Activated CD4-positive, alpha-beta memory T cell treated with anti-CD3 and anti-CD28 coated beads, Interleukin-2, amount 10 ng/mL, durations not matched to agents 7 days and 5 days (primary cell): Measurements from ENCODE around the gene GSTM3. TPM values are rescaled to one million over a fixed set of nuclear protein-coding genes. Genes with fewer than 3 reads are reported as not detected.
"Not testable (repeated sequence)": the region's sequence is repeated elsewhere in the genome, so short reads cannot be mapped to it uniquely, and the experiment has no call there.

Experiments used
- CTCF ChIA-PET: fragments of 350-600 bp; sonication (Branson Sonifier 250); formaldehyde crosslinking; loops from one replicate; lab custom pipeline; 2021; ENCODE audit warnings: antibody characterized with exemption, inconsistent platforms; lab: Charles Lee
- POLR2A ChIA-PET: fragments of 350-600 bp; sonication (Branson Sonifier 250); formaldehyde crosslinking; loops from one replicate; lab custom pipeline; 2021; ENCODE audit warnings: antibody characterized with exemption; lab: Charles Lee
- DNase-seq: peaks from one replicate; pipeline ENCODE4 v3.0.0-alpha.2; 2020
- H3K27ac Mint-ChIP-seq: one replicate; pipeline ENCODE4 v1.8.0; 2021; ENCODE audit warnings: mild to moderate bottlenecking, mixed read lengths
- H3K27me3 Mint-ChIP-seq: one replicate; pipeline ENCODE4 v1.8.0; 2021; ENCODE audit warnings: mixed read lengths
- H3K36me3 Mint-ChIP-seq: one replicate; pipeline ENCODE4 v1.8.0; 2021; ENCODE audit warnings: low read depth, mixed read lengths
- H3K4me1 Mint-ChIP-seq: one replicate; pipeline ENCODE4 v1.8.0; 2021; ENCODE audit warnings: mixed read lengths
- H3K4me3 Mint-ChIP-seq: one replicate; pipeline ENCODE4 v1.8.0; 2021; ENCODE audit warnings: mild to moderate bottlenecking, mixed read lengths
- H3K9me3 Mint-ChIP-seq: one replicate; pipeline ENCODE4 v1.8.0; 2021; ENCODE audit warnings: mixed read lengths
- total RNA-seq, 2 experiments: library from RNA; stranded (reverse); gene quantifications; one replicate each; pipeline ENCODE4 v1.2.3, GENCODE V29; 2021

GSTM3 gene
- total RNA-seq, 2 experiments from 2014 or later, result 0.23 to 0.95 TPM

DNA sequence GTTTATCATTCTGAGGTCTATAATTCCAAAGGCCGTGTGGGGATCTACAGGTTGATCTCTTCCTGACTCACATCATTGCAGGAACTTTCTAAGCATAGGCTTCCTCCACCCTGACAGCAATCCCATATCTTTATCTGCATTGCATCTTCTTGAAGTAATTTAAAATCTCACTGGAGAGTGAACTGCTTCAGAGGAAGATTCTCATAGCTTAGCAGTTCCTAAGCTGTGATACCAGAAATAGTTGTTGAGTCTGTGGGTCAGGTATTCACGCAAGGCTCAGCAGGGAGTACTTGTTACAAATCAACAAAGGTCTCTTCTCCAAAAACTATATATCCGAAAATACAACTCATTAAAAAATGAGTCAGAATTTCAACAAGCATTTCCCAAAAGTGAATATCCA, 45.7 kb downstream of the GSTM3 start:
- H3K36me3 Mint-ChIP-seq, H3K9me3 Mint-ChIP-seq, H3K4me1 Mint-ChIP-seq, POLR2A ChIA-PET, CTCF ChIA-PET, DNase-seq, H3K27me3 Mint-ChIP-seq, H3K27ac Mint-ChIP-seq, H3K4me3 Mint-ChIP-seq: not testable (repeated sequence)

DNA sequence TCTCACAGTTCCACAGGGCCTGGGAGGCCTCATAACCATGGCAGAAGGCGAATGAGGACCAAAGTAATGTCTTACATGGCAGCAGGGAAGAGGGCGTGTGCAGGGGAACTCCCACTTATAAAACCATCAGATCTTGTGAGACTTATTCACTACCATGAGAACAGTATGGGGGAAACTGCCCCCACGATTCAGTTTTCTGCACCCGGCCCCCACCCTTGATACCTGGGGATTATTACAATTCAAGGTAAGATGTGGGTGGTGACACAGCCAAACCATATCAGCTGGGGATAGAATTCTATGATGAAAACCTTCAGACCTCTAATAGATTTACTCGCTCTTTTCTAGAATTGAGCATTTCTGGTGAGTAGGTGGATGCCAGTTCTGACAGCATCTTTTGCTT, 46.4 kb downstream of the GSTM3 start:
- H3K27me3 Mint-ChIP-seq, H3K4me1 Mint-ChIP-seq, H3K4me3 Mint-ChIP-seq, H3K27ac Mint-ChIP-seq, H3K9me3 Mint-ChIP-seq, POLR2A ChIA-PET, DNase-seq, CTCF ChIA-PET, H3K36me3 Mint-ChIP-seq: not testable (repeated sequence)

DNA sequence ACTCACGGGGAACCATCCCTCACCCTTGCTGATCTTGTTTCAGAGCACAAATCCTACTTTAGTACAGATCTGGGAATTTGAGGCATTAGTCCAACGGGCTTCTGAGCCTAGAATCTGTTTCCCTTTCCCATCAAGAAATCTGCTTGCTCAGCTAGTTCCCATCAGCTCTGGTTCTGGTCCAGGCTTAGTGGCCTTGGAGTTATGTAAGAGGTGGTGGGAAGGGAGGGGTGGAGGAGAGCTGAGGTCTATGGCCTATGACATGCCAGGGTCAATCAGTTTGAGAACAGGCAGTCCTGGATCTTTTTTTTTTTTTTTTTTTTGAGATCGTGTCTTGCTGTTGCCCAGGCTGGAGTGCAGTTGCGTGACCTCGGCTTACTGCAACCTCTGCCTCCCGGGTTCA, 49.1 kb downstream of the GSTM3 start:
- ChIA-PET POLR2A (no interaction called here), CTCF (no interaction called here)
- no peaks in the 10 kb centered on the region for H3K4me1 Mint-ChIP-seq
- H3K9me3 Mint-ChIP-seq, result no peaks in the 10 kb centered on the region
- no peaks in the 10 kb centered on the region for H3K36me3 Mint-ChIP-seq
- no peaks in the 10 kb centered on the region for H3K27me3 Mint-ChIP-seq
- no peak overlapping the region for H3K4me3 Mint-ChIP-seq
- DNase-seq, result no peak
- no peak overlapping the region for H3K27ac Mint-ChIP-seq

DNA sequence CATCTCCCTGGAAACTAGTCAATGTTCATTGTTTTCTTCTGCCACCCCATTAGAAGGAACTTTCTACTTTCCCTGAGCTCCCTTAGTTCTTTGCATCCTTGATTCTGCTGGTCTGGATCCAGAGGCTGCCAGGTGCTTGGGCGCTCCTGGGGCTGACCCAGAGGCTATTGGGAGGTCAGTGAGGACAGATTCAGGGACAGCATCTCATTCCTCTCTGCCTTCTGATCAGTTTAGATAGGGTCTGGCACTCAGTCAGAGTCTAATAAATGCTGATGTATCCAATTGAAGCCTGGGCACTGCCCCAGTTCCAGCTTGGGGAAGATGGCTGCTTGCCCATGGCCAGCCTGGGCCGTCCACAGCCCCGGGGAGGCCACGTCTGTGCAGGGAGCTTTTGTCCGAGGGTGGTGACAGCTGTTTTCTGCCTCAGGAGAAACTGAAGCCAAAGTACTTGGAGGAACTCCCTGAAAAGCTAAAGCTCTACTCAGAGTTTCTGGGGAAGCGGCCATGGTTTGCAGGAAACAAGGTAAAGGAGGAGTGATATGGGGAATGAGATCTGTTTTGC, 50.9 kb downstream of the GSTM3 start:
- H3K27ac Mint-ChIP-seq, result no peak overlapping the region
- POLR2A ChIA-PET, result no interaction called here
- H3K27me3 Mint-ChIP-seq, result no peaks in the 10 kb centered on the region
- no peaks in the 10 kb centered on the region for H3K4me1 Mint-ChIP-seq
- H3K4me3 Mint-ChIP-seq, result no peak overlapping the region
- H3K36me3 Mint-ChIP-seq, result no peaks in the 10 kb centered on the region
- no peak for DNase-seq
- H3K9me3 Mint-ChIP-seq, result no peaks in the 10 kb centered on the region
- CTCF ChIA-PET, result no interaction called here

DNA sequence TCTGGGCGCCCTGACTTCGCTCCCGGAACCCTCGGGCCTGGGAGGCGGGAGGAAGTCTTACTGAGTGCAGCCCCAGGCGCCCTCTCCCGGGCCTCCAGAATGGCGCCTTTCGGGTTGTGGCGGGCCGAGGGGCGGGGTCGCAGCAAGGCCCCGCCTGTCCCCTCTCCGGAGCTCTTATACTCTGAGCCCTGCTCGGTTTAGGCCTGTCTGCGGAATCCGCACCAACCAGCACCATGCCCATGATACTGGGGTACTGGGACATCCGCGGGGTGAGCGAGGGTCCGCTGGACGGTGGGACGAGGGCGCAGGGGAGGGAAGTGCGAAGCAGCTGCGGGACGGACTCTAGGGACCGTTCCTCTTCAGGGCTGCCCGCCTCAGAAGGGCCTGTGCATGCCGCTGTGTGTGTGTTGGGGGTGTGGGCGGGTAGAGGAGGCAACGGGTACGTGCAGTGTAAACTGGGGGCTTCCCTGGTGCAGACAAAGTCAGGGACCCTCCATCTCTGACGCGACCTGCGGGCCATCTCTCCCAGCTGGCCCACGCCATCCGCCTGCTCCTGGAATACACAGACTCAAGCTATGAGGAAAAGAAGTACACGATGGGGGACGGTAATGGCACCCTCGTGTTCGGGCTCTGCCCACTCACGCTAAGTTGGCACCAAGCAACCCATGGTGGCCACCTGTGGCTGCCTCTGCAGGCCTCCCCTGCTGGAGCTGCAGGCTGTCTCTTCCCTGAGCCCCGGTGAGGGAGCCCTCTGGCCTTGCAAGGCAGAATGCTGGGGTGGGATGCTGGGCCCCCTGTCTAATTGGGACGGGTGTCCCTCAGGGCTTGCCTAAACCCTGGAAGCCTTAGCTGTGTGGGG, 53.0 kb downstream of the GSTM3 start, which contains the start of gene GSTM1:
Gene GSTM1 (plus strand): TSS at position 177 of the 859 bp plus-strand sequence. CDS start 57 bp downstream, at position 234.
- ChIA-PET POLR2A (no interaction called here), CTCF (no interaction called here)
- no peaks in the 10 kb centered on the region for H3K9me3 Mint-ChIP-seq
- no peak within 1 kb of the TSS for H3K27ac Mint-ChIP-seq
- H3K36me3 Mint-ChIP-seq, result no peaks in the 10 kb centered on the region
- H3K4me1 Mint-ChIP-seq, result no peaks in the 10 kb centered on the region
- no peak within 1 kb of the TSS for H3K4me3 Mint-ChIP-seq
- DNase-seq, result no peak
- no peaks in the 10 kb centered on the region for H3K27me3 Mint-ChIP-seq

DNA sequence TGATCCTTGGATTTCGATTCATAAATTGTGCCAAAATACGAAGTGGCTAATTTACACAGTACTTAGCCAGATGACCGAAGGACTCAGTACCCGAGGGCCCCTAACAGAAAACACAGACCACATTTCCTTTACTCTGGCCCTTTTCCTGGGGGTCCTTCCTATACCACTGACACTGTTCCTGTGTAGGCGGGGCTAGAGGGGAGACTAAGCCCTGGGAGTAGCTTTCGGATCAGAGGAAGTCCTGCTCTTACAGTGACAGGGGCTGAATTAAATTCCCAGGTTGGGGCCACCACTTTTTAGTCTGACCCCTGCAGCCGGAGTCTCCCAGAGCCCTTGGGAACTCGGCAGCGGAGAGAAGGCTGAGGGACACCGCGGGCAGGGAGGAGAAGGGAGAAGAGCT, 53.7 kb downstream of the GSTM3 start:
- POLR2A ChIA-PET, CTCF ChIA-PET, H3K4me3 Mint-ChIP-seq: not testable (repeated sequence)

DNA sequence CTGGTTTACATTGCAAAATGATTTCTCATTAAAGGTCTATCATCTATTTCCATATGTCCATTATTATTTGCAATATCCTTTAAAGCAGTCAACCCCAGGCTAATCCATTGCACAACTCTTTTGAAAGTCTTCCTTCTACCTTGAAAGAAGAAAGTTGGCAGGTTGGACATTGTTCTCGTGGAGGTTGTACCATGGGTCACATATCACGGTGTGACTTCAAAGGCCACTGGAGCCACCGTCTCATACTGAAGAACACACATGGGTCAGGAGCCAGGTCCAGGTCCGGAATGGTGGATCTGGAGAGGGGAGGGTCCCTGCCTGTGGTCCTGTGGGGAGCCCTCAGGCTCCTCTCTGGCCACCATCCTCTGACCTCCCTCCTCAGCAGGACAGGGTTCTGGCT, 54.9 kb downstream of the GSTM3 start:
- H3K27ac Mint-ChIP-seq, DNase-seq, H3K9me3 Mint-ChIP-seq, POLR2A ChIA-PET, CTCF ChIA-PET, H3K4me1 Mint-ChIP-seq, H3K4me3 Mint-ChIP-seq, H3K27me3 Mint-ChIP-seq, H3K36me3 Mint-ChIP-seq: not testable (repeated sequence)

More for the DNA sequence above, 53.7 kb downstream of the GSTM3 start:
- not testable (repeated sequence) for H3K4me1 Mint-ChIP-seq, H3K9me3 Mint-ChIP-seq, H3K27ac Mint-ChIP-seq, H3K27me3 Mint-ChIP-seq, DNase-seq, H3K36me3 Mint-ChIP-seq

DNA sequence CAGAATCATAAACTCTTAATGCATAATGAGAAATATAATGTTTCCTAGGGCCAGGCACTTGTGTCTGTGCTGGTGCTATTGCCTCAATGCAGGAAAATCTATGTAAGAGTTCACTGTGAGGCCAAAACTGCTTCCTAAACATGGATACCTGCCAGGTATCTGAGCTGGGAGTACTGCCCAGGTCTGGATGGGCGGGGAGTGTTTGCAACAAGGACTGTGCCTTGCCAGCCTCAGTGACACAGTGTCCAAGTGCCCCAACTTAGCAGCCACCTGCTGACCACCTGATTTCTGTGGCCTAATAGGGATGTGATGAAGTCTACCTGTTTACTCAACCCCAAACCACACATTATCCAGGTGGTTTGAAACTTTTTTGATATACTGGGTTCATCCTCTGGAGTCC, 55.4 kb downstream of the GSTM3 start:
- not testable (repeated sequence) for H3K27ac Mint-ChIP-seq

DNA sequence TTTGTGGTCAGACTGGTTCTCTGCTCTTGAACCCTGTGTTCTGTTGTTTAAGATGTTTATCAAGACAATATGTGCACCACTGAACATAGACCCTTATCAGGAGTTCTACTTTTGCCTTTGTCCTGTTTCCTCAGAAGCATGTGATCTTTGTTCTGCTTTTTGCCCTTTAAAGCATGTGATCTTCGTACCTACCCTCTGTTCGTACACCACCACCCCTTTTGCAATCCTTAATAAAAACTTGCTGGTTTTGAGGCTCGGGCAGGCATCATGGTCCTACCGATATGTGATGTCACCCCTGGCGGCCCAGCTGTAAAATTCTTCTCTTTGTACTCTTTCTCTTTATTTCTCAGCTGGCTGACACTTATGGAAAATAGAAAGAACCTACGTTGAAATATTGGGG, 56.1 kb downstream of the GSTM3 start:
- DNase-seq, H3K36me3 Mint-ChIP-seq, H3K27ac Mint-ChIP-seq, H3K4me1 Mint-ChIP-seq, H3K27me3 Mint-ChIP-seq, POLR2A ChIA-PET, CTCF ChIA-PET, H3K4me3 Mint-ChIP-seq, H3K9me3 Mint-ChIP-seq: not testable (repeated sequence)

More for the DNA sequence above, 55.4 kb downstream of the GSTM3 start:
- DNase-seq, H3K27me3 Mint-ChIP-seq, H3K4me3 Mint-ChIP-seq, H3K9me3 Mint-ChIP-seq, CTCF ChIA-PET, H3K36me3 Mint-ChIP-seq, H3K4me1 Mint-ChIP-seq, POLR2A ChIA-PET: not testable (repeated sequence)

Other genes starting within 250 kb of the GSTM3 start
- 10 to 100 TPM; 19.5 to 21.4 TPM for gene CYB561D1, start 246.9 kb downstream of the GSTM3 start, total RNA-seq
- gene AMIGO1, start 231.3 kb downstream of the GSTM3 start, total RNA-seq, result 1 to 10 TPM; 1.2 to 1.3 TPM
- gene GPR61, start 201.2 kb downstream of the GSTM3 start, total RNA-seq, result under 1 TPM in 1 of 2 experiments, not detected in 1; 0.53 TPM
- 1 to 10 TPM; 9.4 to 9.6 TPM for gene GNAI3, start 192.4 kb downstream of the GSTM3 start, total RNA-seq
- gene GNAT2, start 121.4 kb downstream of the GSTM3 start, total RNA-seq, result not detected
- 100 to 1,000 TPM; 110 to 122 TPM for gene AMPD2, start 121.2 kb downstream of the GSTM3 start, total RNA-seq
- gene GSTM4, start 84.9 kb downstream of the GSTM3 start, total RNA-seq, result 10 to 100 TPM; 10.4 to 14.3 TPM
- gene GSTM2, start 73.0 kb downstream of the GSTM3 start, total RNA-seq, result 10 to 100 TPM; 15.9 to 17.6 TPM
- gene GSTM1, start 53.2 kb downstream of the GSTM3 start, total RNA-seq, result not detected
- not detected for gene GSTM5, start 28.8 kb downstream of the GSTM3 start, total RNA-seq
- not detected for gene EPS8L3, start 22.9 kb upstream of the GSTM3 start, total RNA-seq
- gene CSF1, start 169.8 kb upstream of the GSTM3 start, total RNA-seq, result 10 to 100 TPM; 89.4 to 94.2 TPM
- 10 to 100 TPM; 56.5 to 57.0 TPM for gene AHCYL1, start 243.7 kb upstream of the GSTM3 start, total RNA-seq